Stimulated activated CD4-positive, alpha-beta T cell treated with anti-CD3 and anti-CD28 coated beads, Interleukin-4, amount 100 ng/mL, for 24 hours (primary cell): Measurements from ENCODE around the gene MCRIP1.
A peak's percentile ranks its signal among the peaks of the same experiment; 100 is the strongest.
"Not testable (repeated sequence)": the region's sequence is repeated elsewhere in the genome, so short reads cannot be mapped to it uniquely, and the experiment has no call there.

Source experiments
- DNase-seq: peaks from one replicate; pipeline ENCODE4 v3.0.0-alpha.2; 2020

MCRIP1 gene

DNA sequence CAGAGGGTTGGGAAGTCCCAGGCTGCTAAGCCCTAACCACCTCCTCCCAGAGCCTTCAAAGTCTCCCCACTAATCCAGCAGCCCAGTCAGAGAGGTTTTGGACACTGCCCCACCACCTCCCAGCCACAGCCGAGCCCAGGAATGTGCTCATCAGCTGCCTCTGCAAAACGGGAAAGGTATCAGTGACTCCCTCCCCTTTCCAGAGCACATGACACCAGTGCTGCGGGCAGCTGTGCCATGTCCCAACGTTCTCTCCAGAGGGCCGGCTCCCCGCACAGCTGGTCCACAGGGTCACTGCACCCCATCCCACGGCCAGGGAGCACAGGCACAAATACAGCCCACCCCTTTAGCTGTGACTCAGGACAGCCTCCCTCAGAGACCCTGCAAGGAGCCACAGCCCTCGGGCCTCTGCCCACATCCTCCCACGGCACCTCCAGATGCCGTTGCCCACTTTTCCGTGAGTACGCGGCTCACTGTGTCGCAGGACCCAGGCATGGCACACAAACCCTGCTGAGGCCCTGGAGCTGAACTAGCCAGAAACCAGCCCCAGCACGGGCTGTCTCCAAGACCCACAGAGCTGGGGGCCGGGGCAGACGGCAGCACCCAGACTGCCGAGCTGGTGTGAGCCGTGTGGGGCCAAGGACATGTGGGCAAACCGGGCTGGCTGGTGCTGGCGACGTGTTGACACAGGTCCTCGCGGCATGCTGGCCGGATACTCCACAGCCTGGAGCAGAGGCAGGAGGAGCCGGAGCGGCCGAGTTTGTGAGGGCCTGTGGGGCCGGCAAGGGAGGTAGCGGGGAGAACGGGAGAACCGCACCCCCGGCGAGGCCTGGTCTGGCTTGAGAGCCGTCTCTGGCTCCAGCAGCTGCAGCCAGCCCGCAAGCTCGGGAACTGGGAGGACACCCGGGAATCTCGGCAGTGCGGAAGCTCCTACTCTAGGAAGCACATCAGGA lies 8.0 kb upstream of the MCRIP1 start:
- no peak for DNase-seq

GRCh38 chr17:81840059-81840458 lies 7.0 kb upstream of the MCRIP1 start:
- not testable (repeated sequence) for DNase-seq

- no peak for DNase-seq
These were observed 6.2 kb upstream of the MCRIP1 start for GRCh38 chr17:81839301-81839700.

GRCh38 chr17:81838753-81839255 lies 5.7 kb upstream of the MCRIP1 start:
- no peak for DNase-seq

DNA sequence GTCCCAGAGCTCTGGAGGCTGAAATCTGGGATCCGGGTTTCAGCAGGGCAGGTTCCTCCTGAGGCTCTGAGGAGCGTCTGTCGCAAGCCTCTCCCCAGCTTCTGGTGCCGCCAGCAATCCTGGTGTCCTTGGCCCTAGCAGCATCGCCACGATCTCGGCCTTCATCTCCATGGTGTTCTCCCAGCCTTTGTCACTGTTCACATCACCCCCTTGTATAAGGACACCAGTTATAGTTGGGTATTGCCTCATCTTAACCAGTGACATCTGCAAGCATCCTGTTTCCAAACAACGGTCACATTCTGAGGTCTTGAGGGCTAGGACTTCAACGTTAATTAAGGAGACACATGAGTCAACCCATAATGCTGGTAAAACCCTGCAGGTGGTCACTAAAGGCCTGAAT lies 4.5 kb upstream of the MCRIP1 start:
- no peak for DNase-seq

DNA sequence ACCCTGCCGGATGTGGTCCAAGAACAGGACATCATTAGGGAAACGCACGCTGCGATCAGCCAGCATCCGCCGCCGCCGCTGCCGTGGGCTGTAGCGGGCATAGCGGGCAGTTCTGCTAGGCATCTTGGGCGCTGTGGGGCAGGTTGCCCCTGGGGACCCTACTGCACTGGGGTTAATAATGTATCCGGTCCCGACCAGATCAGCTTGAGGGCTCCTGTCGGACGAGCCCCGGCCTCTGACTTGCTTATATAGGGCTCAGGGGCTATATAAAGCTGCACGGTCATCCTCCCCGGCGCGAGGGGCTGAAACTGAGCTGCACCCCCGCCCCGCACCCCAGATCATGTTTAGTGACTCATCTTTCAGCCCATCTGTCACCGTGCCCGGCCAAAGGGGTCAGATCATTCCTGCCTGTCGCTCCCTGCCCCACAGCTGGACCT lies 1.8 kb upstream of the MCRIP1 start, which contains the start of gene PPP1R27:
PPP1R27 (minus strand) TSS at position 220 of the 437 bp plus-strand sequence; CDS start at position 123, 97 bp downstream.
- DNase-seq: no peak

GRCh38 chr17:81833921-81834830 lies 1.1 kb upstream of the MCRIP1 start:
- DNase-seq: no peak

- peak; percentile 59 for DNase-seq
These were observed 407 bp downstream of the MCRIP1 start for GRCh38 chr17:81832608-81833159.

GRCh38 chr17:81831957-81832607 lies 1.0 kb downstream of the MCRIP1 start:
- DNase-seq: peak; percentile 58

DNA sequence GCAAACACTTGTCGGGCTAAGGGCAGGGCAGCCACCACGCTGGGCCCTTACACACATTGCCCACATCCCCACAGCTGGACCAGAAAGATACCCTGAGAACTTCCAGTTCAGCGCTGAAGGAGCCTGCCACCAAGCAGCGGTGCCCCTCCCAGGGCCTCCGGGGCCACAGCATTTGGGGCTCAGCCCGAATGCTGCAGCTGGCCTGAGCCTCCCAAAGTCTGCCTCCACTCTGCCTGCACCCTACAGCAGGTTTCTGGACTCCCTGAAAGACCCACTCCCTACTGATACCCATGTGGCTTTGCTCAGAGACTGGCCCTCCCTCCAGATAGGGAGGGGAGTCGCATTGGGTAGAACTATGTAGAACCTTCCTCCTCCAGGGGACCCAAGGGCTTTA lies 1.5 kb downstream of the MCRIP1 start:
- DNase-seq: peak; percentile 11

- DNase-seq: no peak
These were observed 3.2 kb downstream of the MCRIP1 start for GRCh38 chr17:81829858-81830257.

GRCh38 chr17:81828656-81829055 lies 4.4 kb downstream of the MCRIP1 start:
- DNase-seq: no peak

DNA sequence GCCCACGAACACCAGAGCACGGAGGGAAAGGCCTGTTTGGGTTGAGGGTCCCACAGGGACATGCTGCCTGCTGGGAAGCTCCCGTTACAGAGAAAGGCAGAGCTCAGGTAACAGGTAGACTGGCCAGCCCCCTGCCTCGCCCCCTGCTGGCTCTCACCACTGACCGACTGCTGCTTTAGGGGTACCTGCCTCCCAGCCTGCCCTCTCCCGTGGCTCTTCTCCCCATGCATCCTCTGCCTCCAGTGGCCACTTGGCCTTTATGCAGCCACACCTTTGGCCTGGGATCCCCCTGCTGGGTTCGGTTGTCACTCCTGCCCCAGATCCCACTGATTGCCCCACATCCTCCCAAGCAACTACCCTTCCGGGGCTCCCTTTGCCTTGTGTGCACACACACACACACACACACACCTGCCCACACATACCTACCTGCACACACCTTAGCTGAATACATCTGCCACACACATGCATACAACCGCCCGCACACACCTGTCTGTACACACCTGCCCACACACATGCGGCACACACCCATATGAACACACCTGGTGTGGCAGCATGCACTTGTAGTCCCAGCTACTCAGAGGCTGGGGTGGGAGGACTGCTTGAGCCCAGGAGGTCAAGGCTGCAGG lies 7.1 kb downstream of the MCRIP1 start:
- DNase-seq: no peak

DNA sequence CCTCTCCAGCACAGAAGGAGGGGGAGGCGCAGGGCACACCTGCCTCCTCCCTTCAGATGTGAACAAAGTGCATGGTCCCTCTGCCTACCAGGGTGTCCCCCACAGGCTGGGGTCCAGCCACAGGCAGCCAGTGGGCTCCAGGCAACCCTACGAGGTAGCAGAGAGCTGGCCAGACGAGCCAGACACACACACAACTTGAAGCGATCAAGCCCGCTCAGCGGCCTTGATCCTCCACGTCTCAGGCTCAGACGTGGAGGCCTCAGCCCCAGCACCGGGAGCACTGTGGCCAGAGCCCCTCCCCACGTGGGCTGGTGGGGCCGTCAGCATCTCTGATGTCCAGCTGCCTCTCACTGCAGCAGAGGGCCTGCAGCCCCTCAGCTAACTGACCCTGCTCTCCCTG lies 8.5 kb downstream of the MCRIP1 start:
- no peak for DNase-seq

- DNase-seq: no peak
These were observed 9.1 kb downstream of the MCRIP1 start for GRCh38 chr17:81823820-81824550.

DNA sequence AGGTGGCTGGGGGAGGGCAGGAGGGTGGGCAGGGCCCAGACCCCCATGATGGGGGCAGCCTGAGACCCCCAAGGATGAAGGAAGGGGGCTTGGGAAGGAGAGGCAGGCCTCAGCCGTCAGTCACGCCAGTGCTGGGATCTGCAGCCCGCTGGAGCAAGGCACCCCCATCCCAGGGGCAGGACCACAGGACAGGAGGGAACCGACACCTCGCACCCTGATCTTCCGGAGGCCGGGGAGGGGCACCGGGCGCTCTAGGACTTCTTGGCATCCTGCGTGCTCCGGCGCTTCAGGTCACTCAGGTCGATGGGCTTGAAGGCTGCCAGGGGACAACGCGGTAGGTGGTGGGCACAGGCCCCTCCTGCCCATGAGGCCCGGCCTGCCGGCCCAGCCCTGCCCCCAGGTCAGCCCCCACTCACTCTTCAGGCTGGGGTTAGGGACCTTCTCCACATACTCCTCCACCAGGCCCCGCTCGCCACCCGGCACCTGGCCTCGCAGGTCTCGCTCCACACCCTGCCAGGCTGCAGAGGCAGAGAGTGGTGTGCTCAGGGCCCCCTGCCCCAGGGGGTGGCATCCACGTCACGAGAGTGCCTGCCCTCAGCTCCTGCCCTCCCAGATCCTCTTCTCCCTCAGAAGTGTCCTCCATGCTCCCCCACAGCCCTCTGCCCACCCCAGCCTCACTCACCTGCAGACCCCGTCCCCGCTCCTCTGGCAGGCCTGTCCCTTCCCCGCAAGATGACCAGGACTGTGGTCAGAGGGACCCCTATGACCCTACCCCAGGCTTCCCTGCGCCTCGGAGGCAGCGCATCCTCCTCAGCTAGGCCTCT lies 9.9 kb downstream of the MCRIP1 start:
- DNase-seq: no peak

- DNase-seq: no peak
These were observed 10.8 kb downstream of the MCRIP1 start for GRCh38 chr17:81822312-81822637.

- DNase-seq: no peak
These were observed 11.3 kb downstream of the MCRIP1 start for GRCh38 chr17:81821603-81822311.

DNA sequence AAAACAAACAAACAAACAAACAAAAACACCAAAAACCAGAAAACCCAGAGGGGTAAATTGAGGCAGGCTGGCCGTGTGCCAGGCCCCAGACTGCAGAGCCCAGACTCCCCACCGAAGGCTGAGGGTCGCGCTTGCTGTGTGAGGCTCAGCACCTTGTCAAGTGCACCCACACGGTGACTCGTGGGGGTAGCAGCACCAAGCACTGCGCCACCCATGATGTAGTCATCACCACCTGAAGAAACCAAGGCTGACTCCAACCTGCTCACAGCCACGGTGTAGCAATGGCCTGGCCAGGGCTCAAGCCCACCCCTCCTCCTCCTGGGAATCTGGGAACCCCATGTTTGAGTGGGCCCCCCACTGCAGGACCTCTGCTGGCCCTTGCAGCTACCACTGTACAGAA lies 11.9 kb downstream of the MCRIP1 start:
- DNase-seq: no peak

DNA sequence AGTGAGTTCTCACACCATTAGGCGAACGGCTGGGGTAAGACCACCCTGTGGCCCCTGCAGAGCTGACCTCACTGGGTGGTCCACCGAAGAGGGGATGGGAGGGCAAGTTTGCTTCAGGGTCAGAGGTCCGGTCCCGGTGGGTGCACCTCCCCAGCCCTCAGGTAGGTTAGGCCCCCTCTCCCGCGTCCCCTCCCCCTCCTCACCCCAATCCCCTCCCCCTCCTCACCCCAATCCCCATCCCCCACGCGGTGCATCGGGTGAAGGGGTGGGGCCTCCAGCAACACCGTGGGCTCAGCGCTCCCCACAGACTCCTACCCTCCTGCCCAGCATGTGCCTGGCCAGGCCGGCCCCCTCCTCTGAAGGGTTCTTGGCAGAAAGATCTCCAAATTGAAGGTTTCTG lies 13.4 kb downstream of the MCRIP1 start:
- DNase-seq: no peak
